ENCODE results near the gene PDLIM1.
A peak's percentile ranks its signal among the peaks of the same experiment; 100 is the strongest.
"Not testable (repeated sequence)": the region's sequence is repeated elsewhere in the genome, so short reads cannot be mapped to it uniquely, and the experiment has no call there.

PDLIM1 gene

GRCh38 chr10:95208702-95209391 is 82.0 kb downstream of the PDLIM1 start:
- DNase-seq (ENCODE audit: low spot score) = peak; percentile 33

GRCh38 chr10:95202865-95203264 is 87.9 kb downstream of the PDLIM1 start:
- not testable (repeated sequence) for DNase-seq (ENCODE audit: low spot score)

DNA sequence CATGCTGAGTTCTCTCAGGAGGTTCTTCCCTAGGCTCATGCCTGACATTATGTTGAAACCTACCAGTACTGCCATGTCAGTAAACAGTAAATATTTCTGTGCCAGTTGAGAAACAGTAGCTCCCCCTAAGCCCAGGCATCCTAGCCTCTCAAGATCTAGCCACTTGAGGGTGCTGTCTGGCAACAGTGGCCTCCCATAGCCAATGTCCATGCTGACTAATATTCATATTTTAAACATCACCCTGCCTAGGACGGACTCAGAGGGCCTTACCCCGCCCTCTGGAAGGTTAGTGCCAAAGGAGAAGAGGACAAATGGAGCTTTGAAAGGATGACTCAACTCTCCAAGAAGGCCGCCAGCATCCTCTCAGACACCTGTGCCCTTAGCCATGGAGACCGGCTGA is 89.1 kb downstream of the PDLIM1 start:
- peak; percentile 66 for DNase-seq (ENCODE audit: low spot score)

DNA sequence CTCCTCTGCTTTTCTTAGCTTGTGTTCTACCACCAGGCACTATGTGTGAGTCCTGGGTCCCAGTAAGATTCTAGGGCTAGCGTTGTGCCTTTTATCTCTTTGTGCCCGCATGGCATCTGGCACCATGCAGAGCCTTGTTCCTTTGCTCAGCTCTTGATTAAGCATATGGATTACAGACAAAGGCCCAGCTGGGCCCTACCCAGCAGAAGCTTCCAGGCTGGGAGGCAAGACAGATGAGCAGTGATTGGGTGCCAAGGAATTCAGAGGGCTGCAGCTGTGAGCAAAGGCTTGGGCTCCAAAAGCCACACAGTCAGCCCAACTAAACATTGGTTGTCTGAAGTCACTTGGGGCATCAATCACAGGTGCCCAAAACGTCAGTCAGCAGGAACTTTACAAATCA is 94.8 kb downstream of the PDLIM1 start:
- DNase-seq (ENCODE audit: low spot score) = no peak

- no peak for DNase-seq (ENCODE audit: low spot score)
Observed at GRCh38 chr10:95193944-95194343, 96.9 kb downstream of the PDLIM1 start, which contains the start of gene ACSM6. ACSM6 (plus strand) TSS chr10:95194238; CDS start chr10:95194486, 248 bp downstream.

DNA sequence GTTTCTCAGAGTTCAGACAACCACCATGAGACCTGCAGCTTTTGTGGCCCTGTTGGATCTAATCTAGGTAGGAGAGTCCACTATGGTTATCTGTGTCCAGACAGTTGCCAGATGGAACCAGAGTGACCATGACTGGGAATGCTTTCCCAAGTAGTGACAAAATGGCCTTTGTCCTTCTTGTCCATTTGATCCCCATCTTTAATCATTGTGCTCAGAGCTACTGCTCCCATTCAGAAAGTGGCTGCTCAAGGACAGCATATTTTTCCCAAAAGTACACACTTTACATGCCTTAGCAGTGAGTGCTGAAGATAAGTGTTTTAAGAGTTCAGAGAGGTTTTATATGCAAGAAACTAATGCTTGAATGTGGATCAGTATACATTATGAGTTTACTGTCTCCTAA is 102.2 kb downstream of the PDLIM1 start:
- DNase-seq (ENCODE audit: low spot score) = no peak

- no peak for DNase-seq (ENCODE audit: low spot score)
Observed at GRCh38 chr10:95187617-95188016, 103.2 kb downstream of the PDLIM1 start.
